SK-N-MC (cell line): ENCODE measurements around the gene HELZ.

Experiments used
- EZH2 ChIP-seq: fragments of 200-600 bp; sonication (generic); IDR thresholded peaks from one replicate; pipeline ENCODE4 v1.6.1; 2017; ENCODE audit warnings: antibody characterized with exemption
- POLR2AphosphoS5 ChIP-seq: IDR thresholded peaks from 2 replicates; pipeline ENCODE4 v1.6.1; 2012; ENCODE audit warnings: mild to moderate bottlenecking, low read depth, low read length, borderline replicate concordance

DNA sequence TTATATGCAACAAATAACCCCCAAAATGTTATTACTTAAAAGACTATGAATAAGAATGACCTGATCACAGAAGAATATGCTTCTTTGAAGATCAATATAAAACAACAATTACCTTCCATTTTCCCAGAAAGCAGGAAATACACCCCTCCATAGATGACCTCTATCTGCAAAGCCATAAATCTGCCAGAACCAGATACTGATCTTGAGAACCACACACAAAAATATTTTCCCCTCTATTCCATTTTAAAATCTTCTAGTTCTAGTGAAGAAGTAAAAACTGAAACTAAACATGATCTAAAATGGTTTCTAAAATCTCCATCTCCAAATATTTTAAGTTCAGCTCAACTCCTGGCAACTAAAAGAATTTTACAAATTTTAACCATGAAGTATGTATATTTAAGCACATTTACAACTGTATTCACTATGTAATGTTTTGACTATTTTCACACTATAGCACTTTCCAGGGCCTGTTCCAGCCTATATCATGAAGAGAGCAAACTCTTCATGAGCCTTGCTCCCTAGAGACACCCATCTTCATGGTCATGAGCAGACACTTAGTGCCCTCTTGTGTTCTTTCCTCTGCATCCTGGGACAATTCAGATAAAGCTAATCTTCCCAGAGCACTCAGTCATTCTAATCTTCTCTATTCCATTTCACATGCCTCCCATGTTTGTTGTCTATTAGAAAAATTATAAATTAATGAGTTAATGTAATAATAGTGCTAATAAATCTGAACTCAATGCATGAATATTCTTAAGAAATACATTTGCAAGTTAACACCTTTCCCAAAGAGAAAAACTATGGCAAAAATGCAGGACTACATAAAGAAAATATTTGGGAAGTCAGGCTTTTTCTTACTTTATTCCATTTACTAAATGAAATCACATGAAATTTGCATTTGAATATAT is 87.0 kb downstream of the HELZ start:
- TF ChIP-seq POLR2AphosphoS5 (no peak), EZH2 (no peak)
